WTC11 (cell line): ENCODE measurements around the gene VSIR. TPM values are rescaled to one million over a fixed set of nuclear protein-coding genes. Genes with fewer than 3 reads are reported as not detected.

ENCODE experiments used
- ATAC-seq: fragments of 200-7000 bp; cut with Tn5 transposase; 2 replicates; pipeline ENCODE4 v1.10.0; 2021; ENCODE audit warnings: mild to moderate bottlenecking, moderate library complexity
- CTCF ChIA-PET: fragments of 300-600 bp; sonication (Branson Sonifier 250); formaldehyde crosslinking; loops from one replicate; lab custom pipeline; 2021; ENCODE audit warnings: antibody characterized with exemption; lab: Charles Lee
- POLR2A ChIA-PET: fragments of 350-600 bp; sonication (Branson Sonifier 250); formaldehyde crosslinking; loops from one replicate; lab custom pipeline; 2021; ENCODE audit warnings: antibody characterized with exemption; lab: Charles Lee
- DNase-seq: peaks from one replicate; pipeline ENCODE4 v3.0.0; 2021; ENCODE audit warnings: low spot score
- H3K27ac Mint-ChIP-seq: 2 replicates; pipeline ENCODE4 v1.8.0; 2021; ENCODE audit warnings: mixed read lengths
- H3K27me3 Mint-ChIP-seq: 2 replicates; pipeline ENCODE4 v1.8.0; 2021; ENCODE audit warnings: low read depth, mild to moderate bottlenecking, moderate library complexity, mixed read lengths
- H3K36me3 Mint-ChIP-seq: 2 replicates; pipeline ENCODE4 v1.8.0; 2021; ENCODE audit warnings: mixed read lengths
- H3K4me1 Mint-ChIP-seq: 2 replicates; pipeline ENCODE4 v1.8.0; 2022; ENCODE audit warnings: mixed read lengths
- H3K4me3 Mint-ChIP-seq: 2 replicates; pipeline ENCODE4 v1.8.0; 2021; ENCODE audit warnings: mild to moderate bottlenecking, moderate library complexity, mixed read lengths
- H3K9me3 Mint-ChIP-seq: 2 replicates; pipeline ENCODE4 v1.8.0; 2021; ENCODE audit warnings: mixed read lengths
- AR ChIP-seq: fragments of 250-450 bp; sonication (Bioruptor Pico); IDR thresholded peaks from 2 replicates; pipeline ENCODE4 v1.9.0; 2021; ENCODE audit warnings: mild to moderate bottlenecking
- ATF3 ChIP-seq: sonication (generic); formaldehyde crosslinking; conservative IDR thresholded peaks from 2 replicates; pipeline ENCODE4 v1.8.1; 2022; ENCODE audit warnings: mild to moderate bottlenecking, missing genetic modification reagents
- ETV6 ChIP-seq: sonication (generic); formaldehyde crosslinking; IDR thresholded peaks from 2 replicates; pipeline ENCODE4 v1.8.1; 2022; ENCODE audit warnings: mild to moderate bottlenecking, missing genetic modification reagents
- FOXJ3 ChIP-seq: sonication (generic); formaldehyde crosslinking; IDR thresholded peaks from 2 replicates; pipeline ENCODE4 v1.9.0; 2021; ENCODE audit warnings: missing genetic modification reagents, mild to moderate bottlenecking, borderline replicate concordance
- GRHL2 ChIP-seq: fragments of 250-450 bp; sonication (Bioruptor Pico); IDR thresholded peaks from 2 replicates; pipeline ENCODE4 v1.8.0; 2022; ENCODE audit warnings: mild to moderate bottlenecking, moderate library complexity; ENCODE audit not compliant: insufficient replicate concordance, severe bottlenecking
- IRF1 ChIP-seq: sonication (generic); formaldehyde crosslinking; IDR thresholded peaks from 2 replicates; pipeline ENCODE4 v1.8.0; 2023; ENCODE audit warnings: missing genetic modification reagents
- KAT7 ChIP-seq: sonication (generic); formaldehyde crosslinking; IDR thresholded peaks from 2 replicates; pipeline ENCODE4 v1.8.1; 2023; ENCODE audit warnings: missing genetic modification reagents, mild to moderate bottlenecking, borderline replicate concordance
- MAX ChIP-seq: sonication (generic); formaldehyde crosslinking; IDR thresholded peaks from 2 replicates; pipeline ENCODE4 v1.8.0; 2022; ENCODE audit warnings: mild to moderate bottlenecking, missing genetic modification reagents
- NFE2L1 ChIP-seq: sonication (generic); formaldehyde crosslinking; IDR thresholded peaks from 2 replicates; pipeline ENCODE4 v1.8.1; 2023; ENCODE audit warnings: missing genetic modification reagents
- NFYB ChIP-seq: sonication (generic); formaldehyde crosslinking; conservative IDR thresholded peaks from 2 replicates; pipeline ENCODE4 v1.8.0; 2022; ENCODE audit warnings: low read depth, missing genetic modification reagents
- PREB ChIP-seq: sonication (generic); formaldehyde crosslinking; IDR thresholded peaks from 2 replicates; pipeline ENCODE4 v1.8.1; 2022; ENCODE audit warnings: mild to moderate bottlenecking, missing genetic modification reagents, moderate library complexity, borderline replicate concordance
- RORB ChIP-seq: fragments of 250-450 bp; sonication (Bioruptor Pico); IDR thresholded peaks from 2 replicates; pipeline ENCODE4 v1.9.0; 2021; ENCODE audit warnings: mild to moderate bottlenecking
- SP1 ChIP-seq: sonication (generic); formaldehyde crosslinking; conservative IDR thresholded peaks from 2 replicates; pipeline ENCODE4 v1.8.1; 2022; ENCODE audit warnings: missing genetic modification reagents
- STAT6 ChIP-seq: sonication (generic); formaldehyde crosslinking; conservative IDR thresholded peaks from 2 replicates; pipeline ENCODE4 v1.8.1; 2023; ENCODE audit warnings: mild to moderate bottlenecking, low read depth, missing genetic modification reagents, moderate library complexity
- TEAD1 ChIP-seq: sonication (generic); formaldehyde crosslinking; IDR thresholded peaks from 2 replicates; pipeline ENCODE4 v1.8.0; 2022; ENCODE audit warnings: mild to moderate bottlenecking, missing genetic modification reagents
- TEAD4 ChIP-seq: sonication (generic); formaldehyde crosslinking; IDR thresholded peaks from 2 replicates; pipeline ENCODE4 v1.8.0; 2022; ENCODE audit warnings: mild to moderate bottlenecking, missing genetic modification reagents
- ZNF138 ChIP-seq: sonication (generic); formaldehyde crosslinking; conservative IDR thresholded peaks from 2 replicates; pipeline ENCODE4 v1.8.1; 2022; ENCODE audit warnings: mild to moderate bottlenecking, moderate library complexity, missing genetic modification reagents
- ZNF232 ChIP-seq: sonication (generic); formaldehyde crosslinking; IDR thresholded peaks from 2 replicates; pipeline ENCODE4 v1.8.0; 2022; ENCODE audit warnings: mild to moderate bottlenecking, missing genetic modification reagents
- ZNF671 ChIP-seq: fragments of 250-450 bp; sonication (Bioruptor Pico); IDR thresholded peaks from 2 replicates; pipeline ENCODE4 v1.8.0; 2021; ENCODE audit warnings: mild to moderate bottlenecking
- total RNA-seq: library from RNA; stranded (reverse); gene quantifications from 3 replicates; pipeline ENCODE4 v1.2.3, GENCODE V29; 2021

VSIR gene
- total RNA-seq, 1 experiment from 2014 or later = 0.74 TPM

- ATAC-seq (no peak), DNase-seq (no peak)
- H3K36me3 Mint-ChIP-seq = no peaks in the 10 kb centered on the region
- TF ChIP-seq SP1 (CRISPR knock-in tag) (no peak), ZNF671 (no peak), MAX (CRISPR knock-in tag) (no peak), AR (CRISPR knock-in tag) (no peak), KAT7 (CRISPR knock-in tag) (no peak), ATF3 (CRISPR knock-in tag) (no peak), STAT6 (CRISPR knock-in tag) (no peak), TEAD1 (CRISPR knock-in tag) (no peak), FOXJ3 (CRISPR knock-in tag) (no peak), NFYB (CRISPR knock-in tag) (no peak), ZNF232 (CRISPR knock-in tag) (no peak), RORB (CRISPR knock-in tag) (no peak), GRHL2 (no peak), TEAD4 (CRISPR knock-in tag) (no peak), PREB (CRISPR knock-in tag) (no peak)
- CTCF ChIA-PET = interaction anchor here (0.7 to 4.9 kb wide), 5 partner anchors 8 to 191 kb away, joined by 3 to 22 read pairs (median 3); partner anchors contain the start of gene VSIR
- no peak overlapping the region for H3K27ac Mint-ChIP-seq
- no peak overlapping the region for H3K4me3 Mint-ChIP-seq
- peaks cover 4% of the 10 kb centered on the region for H3K4me1 Mint-ChIP-seq
- H3K9me3 Mint-ChIP-seq = no peaks in the 10 kb centered on the region
- H3K27me3 Mint-ChIP-seq = no peaks in the 10 kb centered on the region
- POLR2A ChIA-PET = interaction anchor here (0.9 kb wide), 1 partner anchor 106 kb away, joined by 3 read pairs; no protein-coding TSS in a partner anchor
Measured at GRCh38 chr10:71765176-71765904, 8.0 kb downstream of the VSIR start.

GRCh38 chr10:71763352-71764127, 9.8 kb downstream of the VSIR start:
- H3K27me3 Mint-ChIP-seq = no peaks in the 10 kb centered on the region
- no peaks in the 10 kb centered on the region for H3K36me3 Mint-ChIP-seq
- DNase-seq (no peak), ATAC-seq (no peak)
- H3K9me3 Mint-ChIP-seq = no peaks in the 10 kb centered on the region
- H3K4me3 Mint-ChIP-seq = no peak overlapping the region
- ChIA-PET CTCF (interaction anchor here (1.0 to 4.9 kb wide), 4 partner anchors 10 to 133 kb away, joined by 3 to 22 read pairs (median 4); partner anchors contain the start of gene VSIR), POLR2A (interaction anchor here (0.6 to 0.8 kb wide), 2 partner anchors 26 to 28 kb away, joined by 3 read pairs; no protein-coding TSS in a partner anchor)
- H3K4me1 Mint-ChIP-seq = peaks cover 4% of the 10 kb centered on the region
- no peak overlapping the region for H3K27ac Mint-ChIP-seq
- no peak for TF ChIP-seq IRF1 (CRISPR knock-in tag)
- no peak for TF ChIP-seq NFE2L1
- no peak for TF ChIP-seq ZNF138
- TF ChIP-seq ETV6 (CRISPR knock-in tag) = no peak
- no peak for TF ChIP-seq AR (CRISPR knock-in tag)
- no peak for TF ChIP-seq ZNF232 (CRISPR knock-in tag)
- TF ChIP-seq ATF3 (CRISPR knock-in tag) = no peak
